Amygdala (tissue), 56 donors: Measurements from ENCODE around the gene NCF1.
"Not testable (repeated sequence)": the region's sequence is repeated elsewhere in the genome, so short reads cannot be mapped to it uniquely, and the experiment has no call there.

Source experiments
- DNase-seq, 56 donors: peaks; one replicate each; lab custom pipeline; 2025; lab: John Stamatoyannopoulos, UW

Gene NCF1

GRCh38 chr7:74783595-74783994 is 9.8 kb downstream of the NCF1 start:
- not testable (repeated sequence) for DNase-seq

- DNase-seq, result peak; percentile 2 to 96 (median 85)
Measured at GRCh38 chr7:74788369-74789150, 14.7 kb downstream of the NCF1 start.

GRCh38 chr7:74789200-74789736 is 15.5 kb downstream of the NCF1 start:
- not testable (repeated sequence) for DNase-seq

- not testable (repeated sequence) for DNase-seq
Measured at GRCh38 chr7:74797848-74798622, 24.2 kb downstream of the NCF1 start.

- not testable (repeated sequence) for DNase-seq
Measured at GRCh38 chr7:74798644-74799043, 24.8 kb downstream of the NCF1 start.

GRCh38 chr7:74815882-74816281 is 42.1 kb downstream of the NCF1 start:
- not testable (repeated sequence) for DNase-seq

GRCh38 chr7:74820146-74820805 is 46.5 kb downstream of the NCF1 start:
- not testable (repeated sequence) for DNase-seq

DNA sequence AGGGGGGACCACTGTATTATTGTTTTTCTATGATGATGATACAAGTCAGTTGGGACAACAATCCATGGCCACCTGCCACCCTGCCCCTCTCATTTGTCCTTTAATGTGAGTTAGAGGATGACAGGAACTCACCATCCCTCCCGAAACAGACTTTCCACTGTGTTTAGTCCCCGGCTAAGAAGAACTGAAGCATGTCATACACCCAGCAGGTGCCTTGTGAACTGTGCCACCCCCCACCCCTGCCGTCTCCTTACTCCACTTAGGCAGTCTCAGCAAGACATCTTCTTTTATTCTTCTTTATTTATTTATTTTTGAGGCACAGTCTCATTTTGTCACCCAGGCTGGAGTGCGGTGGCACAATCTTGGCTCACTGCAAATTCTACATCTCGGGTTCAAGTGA is 47.4 kb downstream of the NCF1 start:
- not testable (repeated sequence) for DNase-seq

DNA sequence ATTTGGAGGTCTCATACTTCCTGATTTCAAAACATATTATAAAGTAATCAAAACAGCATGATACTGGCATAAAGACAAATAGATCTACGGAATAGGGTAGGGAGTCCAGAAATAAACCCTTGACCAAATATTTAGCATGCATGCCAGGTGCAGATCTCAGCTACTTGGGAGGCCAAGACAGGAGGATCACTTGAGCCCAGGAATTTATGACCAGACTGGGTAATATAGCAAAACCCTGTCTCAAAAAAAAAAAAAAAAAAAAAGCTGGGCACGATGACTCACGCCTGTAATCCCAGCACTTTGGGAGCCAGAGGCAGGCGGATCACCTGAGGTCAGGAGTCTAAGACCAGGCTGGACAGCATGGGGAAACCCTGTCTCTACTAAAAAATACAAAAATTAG is 56.1 kb downstream of the NCF1 start:
- not testable (repeated sequence) for DNase-seq

DNA sequence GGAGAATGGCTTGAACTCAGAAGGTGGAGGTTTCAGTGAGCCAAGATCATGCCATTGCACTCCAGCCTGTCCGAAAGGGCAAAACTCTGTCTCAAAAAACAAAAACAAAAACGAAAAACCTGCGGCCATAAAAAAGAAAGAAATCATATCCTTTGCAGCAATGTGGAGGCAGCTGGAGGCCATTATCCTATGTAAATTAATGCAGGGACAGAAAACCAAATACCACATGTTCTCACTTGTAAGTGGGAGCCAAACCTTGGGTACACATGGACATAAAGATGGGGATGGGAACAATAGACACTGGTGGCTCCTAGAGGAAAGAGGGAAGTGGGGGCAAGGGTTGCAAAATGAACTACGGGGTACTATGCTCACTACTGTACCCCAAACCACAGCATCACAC is 56.6 kb downstream of the NCF1 start:
- DNase-seq, result not testable (repeated sequence)
